ENCODE measurements around the gene DACH1. TPM values are rescaled to one million over a fixed set of nuclear protein-coding genes. Genes with fewer than 3 reads are reported as not detected.
"Not testable (repeated sequence)": the region's sequence is repeated elsewhere in the genome, so short reads cannot be mapped to it uniquely, and the experiment has no call there.

Gene DACH1
- total RNA-seq, 4 donors from 2014 or later, result 1.0 to 6.3 (median 2.4) TPM

- WGBS, result 83% methylated on average over 9 of the region's 9 CpGs
- no peak for TF ChIP-seq EP300 (IDR thresholded peaks at IDR 0.05)
- no peak for TF ChIP-seq CTCF (IDR thresholded peaks at IDR 0.05)
- TF ChIP-seq POLR2A (IDR thresholded peaks at IDR 0.05), result no peak
- TF ChIP-seq POLR2AphosphoS5 (IDR thresholded peaks at IDR 0.05), result no peak
- DNase-seq (ENCODE audit: low spot score in 2 of 2), result no peak
- Histone ChIP-seq H3K27me3 (no peaks in the 10 kb centered on the region), H3K4me1 (no peaks in the 10 kb centered on the region), H3K9me3 (no peaks in the 10 kb centered on the region), H3K27ac (no peak overlapping the region), H3K36me3 (no peaks in the 10 kb centered on the region), H3K4me3 (no peak overlapping the region)
Measured at GRCh38 chr13:71851498-71852409, 15.2 kb downstream of the DACH1 start.

GRCh38 chr13:71842003-71842402, 25.0 kb downstream of the DACH1 start:
- no peak for DNase-seq (ENCODE audit: low spot score in 2 of 2)
- no peaks in the 10 kb centered on the region for H3K4me1 ChIP-seq
- no peaks in the 10 kb centered on the region for H3K36me3 ChIP-seq
- no peak overlapping the region for H3K27ac ChIP-seq
- H3K9me3 ChIP-seq, result no peaks in the 10 kb centered on the region
- H3K27me3 ChIP-seq, result no peaks in the 10 kb centered on the region
- TF ChIP-seq CTCF (IDR thresholded peaks at IDR 0.05) (no peak), EP300 (IDR thresholded peaks at IDR 0.05) (no peak), POLR2A (IDR thresholded peaks at IDR 0.05) (no peak), POLR2AphosphoS5 (IDR thresholded peaks at IDR 0.05) (no peak)
- WGBS, result 73% methylated on average over 3 of the region's 3 CpGs
- H3K4me3 ChIP-seq, result no peak overlapping the region

GRCh38 chr13:71838842-71839241, 28.2 kb downstream of the DACH1 start:
- TF ChIP-seq POLR2AphosphoS5 (IDR thresholded peaks at IDR 0.05) (no peak), EP300 (IDR thresholded peaks at IDR 0.05) (no peak), POLR2A (IDR thresholded peaks at IDR 0.05) (no peak), CTCF (IDR thresholded peaks at IDR 0.05) (no peak)
- Histone ChIP-seq H3K27me3 (no peaks in the 10 kb centered on the region), H3K36me3 (no peaks in the 10 kb centered on the region), H3K4me1 (no peaks in the 10 kb centered on the region), H3K9me3 (no peaks in the 10 kb centered on the region), H3K27ac (no peak overlapping the region), H3K4me3 (no peak overlapping the region)
- WGBS, result 76% methylated on average over 2 of the region's 2 CpGs
- no peak for DNase-seq (ENCODE audit: low spot score in 2 of 2)

- WGBS, result 94% methylated on average over 4 of the region's 5 CpGs
- H3K9me3 ChIP-seq; DNase-seq (ENCODE audit: low spot score in 2 of 2): not testable (repeated sequence)
Measured at GRCh38 chr13:71837582-71837981, 29.4 kb downstream of the DACH1 start.

GRCh38 chr13:71831716-71832115, 35.3 kb downstream of the DACH1 start:
- Histone ChIP-seq H3K27ac (no peak overlapping the region), H3K4me1 (no peaks in the 10 kb centered on the region), H3K9me3 (no peaks in the 10 kb centered on the region), H3K4me3 (no peak overlapping the region), H3K36me3 (no peaks in the 10 kb centered on the region), H3K27me3 (no peaks in the 10 kb centered on the region)
- TF ChIP-seq POLR2AphosphoS5 (IDR thresholded peaks at IDR 0.05) (no peak), CTCF (IDR thresholded peaks at IDR 0.05) (no peak), POLR2A (IDR thresholded peaks at IDR 0.05) (no peak), EP300 (IDR thresholded peaks at IDR 0.05) (no peak)
- 53% methylated on average over 3 of the region's 3 CpGs for WGBS
- DNase-seq (ENCODE audit: low spot score in 2 of 2), result no peak

More at GRCh38 chr13:71837582-71837981, 29.4 kb downstream of the DACH1 start:
- H3K4me3 ChIP-seq, H3K4me1 ChIP-seq, H3K27ac ChIP-seq, H3K36me3 ChIP-seq, H3K27me3 ChIP-seq: not testable (repeated sequence)

Measured in suprapubic skin (tissue), 4 donors.